GM18873 (cell line): Measurements from ENCODE around the gene PTPRG.

ENCODE experiments used
- ATAC-seq: cut with Tn5 transposase; IDR thresholded peaks from one replicate; pipeline ENCODE4 v1.9.1; 2021; ENCODE audit warnings: mild to moderate bottlenecking, moderate library complexity, moderate number of reproducible peaks; ENCODE audit not compliant: unreplicated experiment, low FRiP score

PTPRG gene

DNA sequence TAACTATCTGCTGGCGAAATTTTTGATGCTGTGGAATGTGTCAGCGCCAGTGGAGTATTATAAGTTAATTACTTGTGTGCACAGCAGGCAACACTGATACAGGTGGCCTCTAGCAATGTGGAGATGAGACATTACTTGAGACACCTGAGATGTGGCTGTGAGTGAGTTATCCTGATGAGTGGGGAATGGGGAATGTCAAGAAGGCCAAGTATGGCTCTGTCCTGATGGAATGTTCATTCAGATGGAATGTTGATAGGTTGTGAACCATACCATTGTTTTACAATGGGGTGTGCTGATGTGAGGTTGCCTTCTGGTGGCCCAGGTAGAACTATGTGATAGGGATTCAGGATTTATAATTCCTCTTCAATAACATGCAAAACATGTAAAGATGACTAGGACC lies 404.8 kb downstream of the PTPRG start:
- ATAC-seq, result no peak

DNA sequence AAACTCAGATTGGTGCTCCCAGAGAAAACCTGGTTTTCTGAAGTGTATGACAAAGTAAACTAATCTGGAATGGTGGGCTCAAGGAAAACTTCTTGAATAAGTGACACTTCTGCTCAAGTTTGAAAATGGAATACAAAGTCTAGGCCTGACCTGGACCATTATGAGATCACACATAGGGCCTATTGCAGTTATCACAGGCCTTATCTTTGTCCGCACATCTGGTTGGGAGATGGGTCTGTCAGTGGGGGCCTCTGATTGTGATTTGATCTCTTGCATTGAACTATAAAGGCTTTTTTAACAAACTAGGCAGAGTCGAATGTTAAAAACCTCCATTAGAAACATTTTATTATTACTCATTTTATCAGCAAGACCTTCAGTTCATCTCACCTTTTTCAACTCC lies 405.6 kb downstream of the PTPRG start:
- ATAC-seq, result no peak

DNA sequence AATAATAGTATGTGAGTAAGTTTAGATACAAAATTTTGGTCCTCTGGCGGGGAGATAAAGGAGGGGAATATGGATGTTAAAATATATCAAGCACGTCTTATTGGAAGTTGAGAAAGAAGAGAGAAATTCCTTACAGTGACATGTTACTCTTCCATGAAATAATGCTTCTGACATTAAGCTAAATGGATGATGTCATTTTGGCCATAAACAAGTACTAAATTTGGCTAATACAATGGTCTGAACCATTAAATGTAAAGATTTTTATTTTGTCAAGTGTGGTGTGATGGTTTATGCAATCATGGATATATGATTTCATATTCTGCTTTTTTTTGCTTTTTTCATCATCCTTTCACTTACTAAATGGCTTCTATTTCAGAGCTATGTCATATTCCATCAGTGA lies 406.6 kb downstream of the PTPRG start:
- no peak for ATAC-seq

GRCh38 chr3:61974662-61975061 lies 413.3 kb downstream of the PTPRG start:
- ATAC-seq, result no peak

GRCh38 chr3:61975199-61975598 lies 413.8 kb downstream of the PTPRG start:
- ATAC-seq, result no peak

- no peak for ATAC-seq
Observed at GRCh38 chr3:61975936-61976335, 414.6 kb downstream of the PTPRG start.

DNA sequence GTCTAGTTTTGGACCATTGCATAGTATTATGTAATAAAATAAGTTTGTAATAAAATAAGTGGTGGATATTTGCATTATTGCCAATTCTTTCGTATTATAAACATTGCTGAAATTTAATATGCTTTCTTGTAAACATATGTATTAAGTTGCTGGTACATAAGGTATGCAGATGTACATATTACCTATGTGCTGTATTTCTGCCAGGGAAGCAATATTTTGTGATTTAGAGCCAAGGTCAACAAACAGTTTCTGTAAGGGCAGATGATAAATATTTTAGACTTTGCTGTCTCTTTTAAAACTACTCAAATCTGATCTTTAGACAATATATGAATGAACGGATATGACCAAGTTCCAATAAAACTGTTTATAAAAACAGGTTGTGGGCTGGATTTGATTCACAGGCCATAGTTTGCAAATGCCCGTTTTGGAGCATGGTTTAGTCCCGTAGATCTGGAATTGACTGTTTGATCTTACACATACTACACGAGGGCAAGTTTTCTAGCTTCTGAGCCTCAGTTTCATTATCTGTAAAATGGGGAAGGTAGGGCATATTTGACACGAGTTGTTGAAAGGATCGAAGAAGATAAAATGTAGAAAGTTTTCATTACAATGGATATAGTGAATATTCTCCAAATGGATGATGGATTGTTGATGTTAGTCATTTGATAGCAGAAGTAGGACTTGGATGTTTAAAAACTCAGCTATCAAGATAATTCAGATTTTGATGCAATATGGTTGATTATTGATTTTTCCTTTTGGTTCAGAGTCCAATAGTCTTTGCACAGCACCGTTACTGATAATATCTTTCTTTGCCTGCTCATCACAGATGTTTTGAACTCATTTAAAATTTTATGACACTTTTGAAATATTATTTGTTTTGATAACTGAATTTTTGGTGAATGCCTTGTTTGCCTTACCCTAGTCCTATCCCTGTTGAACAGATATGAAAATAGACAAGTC lies 417.4 kb downstream of the PTPRG start:
- no peak for ATAC-seq

- ATAC-seq, result no peak
Observed at GRCh38 chr3:61979638-61980037, 418.3 kb downstream of the PTPRG start.

- no peak for ATAC-seq
Observed at GRCh38 chr3:61980041-61980440, 418.7 kb downstream of the PTPRG start.

GRCh38 chr3:61981060-61981459 lies 419.7 kb downstream of the PTPRG start:
- no peak for ATAC-seq

DNA sequence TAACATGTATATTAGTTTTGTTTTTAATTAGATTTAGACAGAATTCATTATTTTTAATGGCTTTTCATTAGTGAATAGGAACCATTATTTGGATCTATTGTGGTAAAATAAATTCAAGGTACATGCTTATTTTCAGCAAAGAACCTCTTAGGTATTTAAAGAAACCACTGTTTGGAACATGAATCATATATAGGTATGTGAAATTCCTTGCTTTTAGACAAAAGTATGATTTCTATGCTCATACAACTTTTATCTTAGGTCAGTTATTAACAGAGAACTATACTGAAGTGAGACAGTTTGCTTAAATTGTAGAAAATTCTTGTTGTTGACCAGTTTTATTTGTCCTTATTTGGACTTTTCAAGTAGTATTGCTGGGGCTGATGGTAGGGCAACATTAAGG lies 422.1 kb downstream of the PTPRG start:
- ATAC-seq, result no peak

- no peak for ATAC-seq
Observed at GRCh38 chr3:61985020-61985419, 423.6 kb downstream of the PTPRG start.

GRCh38 chr3:61986473-61986872 lies 425.1 kb downstream of the PTPRG start:
- no peak for ATAC-seq

- ATAC-seq, result no peak
Observed at GRCh38 chr3:61989681-61990080, 428.3 kb downstream of the PTPRG start.

GRCh38 chr3:61990327-61991027 lies 429.1 kb downstream of the PTPRG start:
- no peak for ATAC-seq

GRCh38 chr3:61991706-61992105 lies 430.3 kb downstream of the PTPRG start:
- ATAC-seq, result no peak

DNA sequence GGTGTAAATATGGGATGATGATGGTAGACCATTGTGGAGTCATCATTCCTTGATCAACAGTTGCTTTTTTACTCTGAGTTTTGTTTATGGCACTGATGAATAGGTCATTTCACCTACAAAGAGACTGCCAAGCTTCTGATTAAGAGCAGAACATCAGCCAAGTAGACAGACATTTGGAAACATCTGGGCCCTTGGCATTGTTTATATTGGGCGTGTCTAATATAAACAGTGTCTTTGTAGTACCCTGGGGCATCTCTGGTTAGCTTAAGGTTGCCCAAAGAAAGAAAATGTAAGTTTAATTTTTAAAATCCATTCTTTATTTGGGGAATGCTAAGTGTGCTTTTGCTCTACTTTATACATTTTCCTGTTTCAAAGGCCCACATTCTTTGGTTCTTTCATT lies 435.0 kb downstream of the PTPRG start:
- no peak for ATAC-seq

DNA sequence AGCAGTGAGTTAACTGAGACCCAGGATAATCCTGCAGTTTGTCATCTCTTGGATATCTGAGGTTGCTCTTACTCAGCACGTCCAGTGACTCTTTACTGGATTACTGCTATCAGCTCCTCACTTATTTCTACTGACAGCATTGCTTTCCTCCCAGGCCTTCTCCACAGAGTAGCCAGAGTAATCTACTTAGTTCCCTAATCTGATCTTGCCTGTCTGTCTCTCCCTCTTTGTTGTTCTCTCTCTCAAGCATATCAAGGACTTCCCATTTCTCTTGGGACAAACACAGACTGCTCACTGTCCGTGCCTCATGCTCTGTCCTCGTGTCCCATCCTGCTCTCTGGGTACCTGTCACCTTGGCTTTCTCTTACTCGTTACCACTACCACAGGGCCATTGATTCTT lies 435.7 kb downstream of the PTPRG start:
- no peak for ATAC-seq

DNA sequence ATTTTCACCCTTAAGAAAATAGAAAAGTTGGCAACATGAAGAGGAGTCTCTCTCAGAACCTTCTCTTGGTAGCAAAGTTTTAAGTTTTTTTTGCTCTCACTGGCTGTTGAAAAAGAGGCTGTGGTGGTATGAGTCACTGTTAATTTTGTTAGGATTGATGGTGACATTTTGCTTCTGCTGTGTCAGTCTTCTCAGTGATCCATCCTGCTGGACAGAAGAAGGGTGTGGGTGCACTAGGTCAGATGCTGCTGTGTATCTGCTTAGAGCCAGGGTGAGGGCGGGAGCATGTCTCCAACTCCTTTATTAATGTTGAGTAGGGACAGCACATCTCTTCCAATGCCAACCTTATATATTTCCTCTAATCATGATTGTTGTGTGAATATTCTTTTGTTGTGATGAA lies 442.5 kb downstream of the PTPRG start:
- no peak for ATAC-seq

- no peak for ATAC-seq
Observed at GRCh38 chr3:62007036-62007435, 445.7 kb downstream of the PTPRG start.

GRCh38 chr3:62010989-62011388 lies 449.6 kb downstream of the PTPRG start:
- ATAC-seq, result no peak

DNA sequence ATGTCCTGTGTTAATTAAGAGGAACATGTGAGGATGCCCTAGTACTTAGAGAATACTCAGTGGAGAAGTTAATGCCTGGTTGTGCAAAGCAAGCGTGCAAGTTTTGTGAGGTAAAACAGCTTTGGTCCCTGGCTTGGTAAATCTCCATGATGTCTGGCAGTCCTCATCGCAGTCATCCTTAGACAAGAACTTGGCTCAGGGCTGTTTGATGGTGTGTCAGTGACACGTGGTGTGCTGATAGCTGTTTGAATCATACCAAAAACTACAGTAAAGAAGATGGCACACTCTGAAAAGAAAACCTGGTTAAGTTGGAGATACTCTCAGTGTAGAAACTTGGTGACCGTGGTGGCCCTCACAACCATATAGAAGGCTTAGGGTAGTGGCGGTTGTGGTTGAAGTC lies 450.3 kb downstream of the PTPRG start:
- ATAC-seq, result no peak
